CD4-positive, alpha-beta memory T cell (primary cell): Measurements from ENCODE around the gene CACNA2D1. TPM values are rescaled to one million over a fixed set of nuclear protein-coding genes. Genes with fewer than 3 reads are reported as not detected.

Experiments used
- CTCF ChIA-PET: fragments of 350-600 bp; sonication (Branson Sonifier 250); formaldehyde crosslinking; loops from one replicate; lab custom pipeline; 2021; ENCODE audit warnings: inconsistent platforms; ENCODE audit not compliant: partially characterized antibody; lab: Charles Lee
- POLR2A ChIA-PET: fragments of 350-600 bp; sonication (Branson Sonifier 250); formaldehyde crosslinking; loops from one replicate; lab custom pipeline; 2021; ENCODE audit not compliant: partially characterized antibody; lab: Charles Lee
- DNase-seq, 5 donors: peaks; one replicate each; pipeline versions ENCODE4 v3.0.0 to v3.0.0-alpha.2; 2020 to 2022; ENCODE audit warnings: mixed read lengths in 1 of 5
- H3K27ac ChIP-seq: one replicate; pipeline ENCODE4 v1.7.0; 2013; ENCODE audit warnings: low read depth, low read length
- H3K27me3 ChIP-seq: 2 replicates; pipeline ENCODE4 v1.7.0; 2013; ENCODE audit warnings: mild to moderate bottlenecking, low read length, moderate library complexity; ENCODE audit not compliant: insufficient read depth
- H3K36me3 ChIP-seq: 2 replicates; pipeline ENCODE4 v1.7.0; 2013; ENCODE audit warnings: mild to moderate bottlenecking, low read length, moderate library complexity; ENCODE audit not compliant: insufficient read depth
- H3K4me1 ChIP-seq: 2 replicates; pipeline ENCODE4 v1.7.0; 2013; ENCODE audit warnings: mild to moderate bottlenecking, low read length, moderate library complexity; ENCODE audit not compliant: insufficient read depth
- H3K4me3 ChIP-seq, 2 donors: one replicate each; pipeline ENCODE4 v1.7.0; 2013; ENCODE audit warnings: low read length in 2 of 2, mild to moderate bottlenecking in 1 of 2
- H3K9me3 ChIP-seq, 2 donors: one replicate each; pipeline ENCODE4 v1.7.0; 2013; ENCODE audit warnings: low read length in 2 of 2, control low read depth in 1 of 2; ENCODE audit not compliant: control insufficient read depth in 1 of 2
- H3K27ac Mint-ChIP-seq, 7 donors: one replicate each; pipeline ENCODE4 v1.8.0; 2020 to 2021; ENCODE audit warnings: mixed read lengths in 7 of 7, mild to moderate bottlenecking in 6 of 7, inconsistent platforms in 3 of 7, moderate library complexity in 3 of 7
- H3K27me3 Mint-ChIP-seq, 2 donors: one replicate each; pipeline ENCODE4 v1.8.0; 2020 to 2021; ENCODE audit warnings: mixed read lengths in 2 of 2
- H3K36me3 Mint-ChIP-seq, 2 donors: one replicate each; pipeline ENCODE4 v1.8.0; 2020 to 2021; ENCODE audit warnings: mixed read lengths in 2 of 2, inconsistent platforms in 1 of 2, mild to moderate bottlenecking in 1 of 2
- H3K4me1 Mint-ChIP-seq, 4 donors: one replicate each; pipeline ENCODE4 v1.8.0; 2020 to 2021; ENCODE audit warnings: mixed read lengths in 4 of 4, mild to moderate bottlenecking in 1 of 4
- H3K4me3 Mint-ChIP-seq, 8 donors: one replicate each; pipeline ENCODE4 v1.8.0; 2020 to 2021; ENCODE audit warnings: mixed read lengths in 8 of 8, mild to moderate bottlenecking in 7 of 8, moderate library complexity in 6 of 8, inconsistent platforms in 3 of 8
- H3K9me3 Mint-ChIP-seq, 8 donors: one replicate each; pipeline ENCODE4 v1.8.0; 2020 to 2021; ENCODE audit warnings: mixed read lengths in 8 of 8, mild to moderate bottlenecking in 5 of 8, inconsistent platforms in 3 of 8, moderate library complexity in 1 of 8
- intact Hi-C: fragments of 100-400 bp; cut with micrococcal nuclease; formaldehyde crosslinking; loops from one replicate; pipeline ENCODE4 v1.15.1; 2023
- polyA plus RNA-seq, 2 donors: library from polyadenylated mRNA; unstranded; fragments of 300-500 nt; fragmentation: Illumina TruSeq; gene quantifications; one replicate each; pipeline ENCODE4 v1.2.3, GENCODE V29; 2021
- total RNA-seq, 2 experiments: library from RNA; stranded (reverse); gene quantifications; one replicate each; pipeline ENCODE4 v1.2.3, GENCODE V29; 2021

The CACNA2D1 gene
- total and polyA plus RNA-seq, 4 experiments from 2014 or later, result not detected

DNA sequence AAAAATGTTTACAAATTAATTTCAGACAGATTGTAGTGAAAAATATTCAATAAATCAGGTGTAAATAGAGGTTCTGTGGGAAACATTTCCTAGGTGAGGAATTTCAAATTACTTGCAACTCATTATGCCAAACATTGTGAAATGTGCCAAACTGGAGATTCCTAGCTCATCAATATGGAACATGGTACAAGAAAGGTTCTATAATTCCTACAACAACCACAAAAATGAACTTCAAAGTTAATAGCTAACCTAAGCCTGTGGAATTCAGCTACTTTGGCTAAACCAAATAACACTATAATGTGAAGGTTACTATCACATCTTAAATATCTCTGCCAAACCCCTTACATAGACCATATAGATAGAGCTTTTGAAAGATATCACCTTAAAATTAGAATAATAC is 450.4 kb downstream of the CACNA2D1 start:
- no peak overlapping the region for H3K4me3 Mint-ChIP-seq
- H3K4me1 Mint-ChIP-seq, result no peaks in the 10 kb centered on the region
- no peak for DNase-seq
- no peaks in the 10 kb centered on the region for H3K36me3 Mint-ChIP-seq
- ChIA-PET POLR2A (no interaction called here), CTCF (no interaction called here)
- H3K9me3 Mint-ChIP-seq, result peaks cover 0 to 4% (median 0%) of the 10 kb centered on the region in 8 donors
- no peak overlapping the region for H3K27ac ChIP-seq
- H3K9me3 ChIP-seq, result peaks cover 0 to 9% of the 10 kb centered on the region in 2 donors
- H3K27ac Mint-ChIP-seq, result no peak overlapping the region
- no peaks in the 10 kb centered on the region for H3K4me1 ChIP-seq
- H3K27me3 ChIP-seq, result no peaks in the 10 kb centered on the region
- H3K4me3 ChIP-seq, result no peak overlapping the region
- intact Hi-C loops, result no loop called here
- H3K27me3 Mint-ChIP-seq, result no peaks in the 10 kb centered on the region
- H3K36me3 ChIP-seq, result no peaks in the 10 kb centered on the region

- H3K27me3 Mint-ChIP-seq, result no peaks in the 10 kb centered on the region
- CTCF ChIA-PET, result no interaction called here
- DNase-seq, result no peak
- H3K27ac Mint-ChIP-seq, result no peak overlapping the region
- no peaks in the 10 kb centered on the region for H3K36me3 ChIP-seq
- H3K4me1 Mint-ChIP-seq, result no peaks in the 10 kb centered on the region
- no peak overlapping the region for H3K27ac ChIP-seq
- intact Hi-C loops, result no loop called here
- H3K36me3 Mint-ChIP-seq, result no peaks in the 10 kb centered on the region
- peaks cover 0 to 9% of the 10 kb centered on the region in 2 donors for H3K9me3 ChIP-seq
- H3K9me3 Mint-ChIP-seq, result peaks cover 0 to 5% (median 1%) of the 10 kb centered on the region in 8 donors
- no peak overlapping the region for H3K4me3 ChIP-seq
- POLR2A ChIA-PET, result no interaction called here
- no peak overlapping the region for H3K4me3 Mint-ChIP-seq
- no peaks in the 10 kb centered on the region for H3K27me3 ChIP-seq
- H3K4me1 ChIP-seq, result no peaks in the 10 kb centered on the region
Observed at GRCh38 chr7:81990395-81990794, 453.2 kb downstream of the CACNA2D1 start.

- peaks cover 0 to 6% (median 0%) of the 10 kb centered on the region in 8 donors for H3K9me3 Mint-ChIP-seq
- CTCF ChIA-PET, result no interaction called here
- POLR2A ChIA-PET, result no interaction called here
Observed at GRCh38 chr7:81986723-81987470, 456.7 kb downstream of the CACNA2D1 start.

DNA sequence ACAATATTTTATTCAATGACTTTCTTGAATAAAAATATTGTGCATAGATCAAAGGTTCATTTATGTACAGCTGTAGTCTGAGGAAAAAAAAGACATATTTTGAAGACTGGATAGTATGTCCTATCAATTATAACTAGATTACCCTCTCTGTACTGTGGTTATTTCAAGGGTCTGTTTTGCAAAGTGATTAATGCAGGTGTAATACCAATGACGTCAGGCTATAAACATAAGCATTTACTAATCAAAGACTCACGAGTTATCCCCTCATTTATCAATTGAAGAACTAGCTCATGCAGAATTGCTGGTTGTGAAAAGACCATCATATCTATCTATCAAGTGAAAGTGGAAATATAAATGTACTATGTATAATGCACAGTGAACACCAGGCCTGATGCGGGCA is 460.2 kb downstream of the CACNA2D1 start:
- Mint-ChIP-seq H3K27me3 (no peaks in the 10 kb centered on the region), H3K4me3 (no peak overlapping the region), H3K9me3 (peaks cover 0 to 11% (median 6%) of the 10 kb centered on the region in 8 donors), H3K4me1 (no peaks in the 10 kb centered on the region), H3K27ac (no peak overlapping the region), H3K36me3 (no peaks in the 10 kb centered on the region)
- ChIA-PET CTCF (no interaction called here), POLR2A (no interaction called here)
- H3K27me3 ChIP-seq, result no peaks in the 10 kb centered on the region
- H3K4me3 ChIP-seq, result no peak overlapping the region
- no peaks in the 10 kb centered on the region for H3K4me1 ChIP-seq
- no peaks in the 10 kb centered on the region for H3K36me3 ChIP-seq
- intact Hi-C loops, result no loop called here
- H3K9me3 ChIP-seq, result no peaks in the 10 kb centered on the region
- DNase-seq, result no peak
- no peak overlapping the region for H3K27ac ChIP-seq

More at GRCh38 chr7:81986723-81987470, 456.7 kb downstream of the CACNA2D1 start:
- intact Hi-C loops, result no loop called here
- H3K36me3 ChIP-seq, result no peaks in the 10 kb centered on the region
- peaks cover 0 to 9% of the 10 kb centered on the region in 2 donors for H3K9me3 ChIP-seq
- H3K4me1 ChIP-seq, result no peaks in the 10 kb centered on the region
- DNase-seq, result no peak
- Mint-ChIP-seq H3K4me1 (no peaks in the 10 kb centered on the region), H3K36me3 (no peaks in the 10 kb centered on the region), H3K27me3 (no peaks in the 10 kb centered on the region), H3K4me3 (no peak overlapping the region), H3K27ac (no peak overlapping the region)
- H3K27ac ChIP-seq, result no peak overlapping the region
- no peaks in the 10 kb centered on the region for H3K27me3 ChIP-seq
- no peak overlapping the region for H3K4me3 ChIP-seq

DNA sequence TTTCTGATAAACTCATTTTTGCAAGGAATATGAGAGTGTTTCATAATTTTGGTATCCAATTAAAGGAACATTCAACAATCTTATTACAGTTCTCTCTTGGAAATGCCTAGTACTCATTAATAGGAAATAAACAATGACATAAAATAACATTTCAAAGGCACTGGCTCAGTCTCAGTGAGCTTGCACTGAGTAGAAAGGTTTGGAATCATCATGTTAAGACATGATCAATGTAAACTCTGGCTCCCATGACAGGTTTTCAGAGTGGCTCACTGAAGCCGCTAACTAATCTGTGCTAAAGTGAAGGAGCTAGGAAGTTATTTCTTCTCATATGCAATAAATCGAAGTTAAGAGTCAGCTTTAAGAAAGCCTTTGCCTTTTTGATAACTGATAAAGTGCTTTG is 470.5 kb downstream of the CACNA2D1 start:
- Histone ChIP-seq H3K27me3 (no peaks in the 10 kb centered on the region), H3K9me3 (no peaks in the 10 kb centered on the region), H3K36me3 (no peaks in the 10 kb centered on the region), H3K4me3 (no peak overlapping the region), H3K4me1 (no peaks in the 10 kb centered on the region), H3K27ac (no peak overlapping the region)
- no peaks in the 10 kb centered on the region for H3K27me3 Mint-ChIP-seq
- H3K27ac Mint-ChIP-seq, result no peak overlapping the region
- DNase-seq, result no peak
- H3K36me3 Mint-ChIP-seq, result no peaks in the 10 kb centered on the region
- ChIA-PET POLR2A (no interaction called here), CTCF (no interaction called here)
- intact Hi-C loops, result no loop called here
- H3K4me3 Mint-ChIP-seq, result no peak overlapping the region
- H3K9me3 Mint-ChIP-seq, result peaks cover 0 to 12% (median 3%) of the 10 kb centered on the region in 8 donors
- H3K4me1 Mint-ChIP-seq, result no peaks in the 10 kb centered on the region

- Histone ChIP-seq H3K27ac (no peak overlapping the region), H3K4me1 (no peaks in the 10 kb centered on the region), H3K27me3 (no peaks in the 10 kb centered on the region), H3K4me3 (no peak overlapping the region), H3K9me3 (no peaks in the 10 kb centered on the region), H3K36me3 (no peaks in the 10 kb centered on the region)
- Mint-ChIP-seq H3K27ac (no peak overlapping the region), H3K4me1 (no peaks in the 10 kb centered on the region), H3K4me3 (no peak overlapping the region), H3K36me3 (no peaks in the 10 kb centered on the region), H3K27me3 (no peaks in the 10 kb centered on the region), H3K9me3 (peaks cover 0 to 5% (median 3%) of the 10 kb centered on the region in 8 donors)
- POLR2A ChIA-PET, result no interaction called here
- DNase-seq, result no peak
- CTCF ChIA-PET, result no interaction called here
- intact Hi-C loops, result no loop called here
Observed at GRCh38 chr7:81960026-81960425, 483.6 kb downstream of the CACNA2D1 start.

DNA sequence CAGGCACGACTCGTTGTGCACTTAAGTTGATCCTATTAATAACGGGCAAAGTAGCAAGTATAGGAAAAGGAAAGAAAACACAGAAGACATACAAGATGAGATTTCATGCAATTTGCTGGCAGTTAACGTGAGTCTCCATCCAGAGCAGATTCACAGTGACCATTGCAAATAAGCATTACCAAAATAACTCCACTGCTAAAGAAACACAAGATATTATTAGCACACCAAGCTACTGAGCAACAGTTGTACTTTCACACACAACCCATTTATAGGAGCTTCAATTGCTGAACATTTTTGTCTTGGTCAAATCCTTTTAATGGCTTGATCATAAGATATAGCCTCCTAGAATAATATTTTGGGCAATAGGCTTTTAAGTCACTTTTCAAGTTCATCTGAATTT is 486.1 kb downstream of the CACNA2D1 start:
- Histone ChIP-seq H3K27me3 (no peaks in the 10 kb centered on the region), H3K9me3 (no peaks in the 10 kb centered on the region), H3K27ac (no peak overlapping the region), H3K4me1 (no peaks in the 10 kb centered on the region), H3K36me3 (no peaks in the 10 kb centered on the region), H3K4me3 (no peak overlapping the region)
- H3K9me3 Mint-ChIP-seq, result peaks cover 0 to 10% (median 5%) of the 10 kb centered on the region in 8 donors
- H3K36me3 Mint-ChIP-seq, result no peaks in the 10 kb centered on the region
- ChIA-PET POLR2A (no interaction called here), CTCF (no interaction called here)
- no peaks in the 10 kb centered on the region for H3K4me1 Mint-ChIP-seq
- intact Hi-C loops, result no loop called here
- no peak for DNase-seq
- H3K27ac Mint-ChIP-seq, result no peak overlapping the region
- H3K4me3 Mint-ChIP-seq, result no peak overlapping the region
- no peaks in the 10 kb centered on the region for H3K27me3 Mint-ChIP-seq
